ENCODE data around the gene IGF1.

Gene IGF1

DNA sequence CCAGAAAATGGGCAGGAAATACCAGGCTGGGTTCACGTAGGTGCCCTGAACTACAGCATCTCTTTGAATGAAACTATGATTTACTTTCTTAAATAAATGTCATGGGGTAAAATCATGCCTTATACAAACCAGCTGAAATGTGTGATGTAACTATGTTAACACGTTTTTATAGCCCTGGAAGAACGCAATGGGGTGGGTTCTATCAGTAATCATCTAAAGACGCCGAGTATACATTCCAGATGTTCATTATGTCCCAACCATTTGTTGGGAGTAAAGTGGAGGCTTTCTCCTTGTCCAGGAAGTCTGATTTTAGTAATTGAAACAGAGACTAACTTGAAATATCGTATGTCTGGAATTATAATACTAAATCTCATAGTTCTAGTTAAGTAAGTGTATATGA is 16.2 kb upstream of the IGF1 start:
- no peak for DNase-seq (ENCODE audit: low spot score)

DNA sequence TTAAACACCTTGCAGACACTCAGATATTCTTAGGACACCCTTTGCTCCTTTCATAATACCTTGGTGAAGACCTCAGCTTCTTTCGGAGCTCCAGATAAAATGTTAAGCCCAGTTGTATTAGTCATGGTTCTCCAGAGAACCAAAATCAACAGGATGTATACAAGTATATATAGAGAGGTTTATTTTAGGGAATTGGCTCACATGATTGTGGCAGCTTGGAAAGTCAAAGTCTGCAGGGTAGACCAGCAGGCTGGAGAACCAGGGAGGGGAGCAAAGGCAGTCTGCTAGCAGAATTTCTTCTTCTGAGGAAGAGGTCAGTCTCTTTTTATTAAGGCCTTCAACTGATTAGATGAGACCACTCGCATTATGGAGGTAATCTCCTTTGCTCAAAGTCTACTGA is 6.9 kb upstream of the IGF1 start:
- no peak for DNase-seq (ENCODE audit: low spot score)

DNA sequence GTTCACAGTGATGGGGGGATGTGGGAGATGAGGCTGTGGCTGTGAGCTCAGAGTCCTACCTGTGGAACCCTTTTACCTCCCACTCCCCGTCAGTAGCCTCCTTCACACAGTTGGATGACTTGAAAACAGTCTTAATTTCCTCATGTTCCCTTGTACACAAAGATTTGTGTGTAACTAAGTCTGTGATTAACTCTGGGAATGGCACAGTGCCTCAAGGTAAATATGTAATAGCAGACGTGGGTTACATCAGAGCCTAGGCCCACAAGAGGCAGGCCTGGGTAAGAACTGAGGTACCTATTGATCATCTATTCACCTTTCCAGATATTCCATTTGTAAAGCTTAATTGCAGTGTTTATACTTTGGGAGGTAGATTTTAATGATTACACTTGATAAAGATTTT is 5.8 kb upstream of the IGF1 start:
- no peak for DNase-seq (ENCODE audit: low spot score)

DNA sequence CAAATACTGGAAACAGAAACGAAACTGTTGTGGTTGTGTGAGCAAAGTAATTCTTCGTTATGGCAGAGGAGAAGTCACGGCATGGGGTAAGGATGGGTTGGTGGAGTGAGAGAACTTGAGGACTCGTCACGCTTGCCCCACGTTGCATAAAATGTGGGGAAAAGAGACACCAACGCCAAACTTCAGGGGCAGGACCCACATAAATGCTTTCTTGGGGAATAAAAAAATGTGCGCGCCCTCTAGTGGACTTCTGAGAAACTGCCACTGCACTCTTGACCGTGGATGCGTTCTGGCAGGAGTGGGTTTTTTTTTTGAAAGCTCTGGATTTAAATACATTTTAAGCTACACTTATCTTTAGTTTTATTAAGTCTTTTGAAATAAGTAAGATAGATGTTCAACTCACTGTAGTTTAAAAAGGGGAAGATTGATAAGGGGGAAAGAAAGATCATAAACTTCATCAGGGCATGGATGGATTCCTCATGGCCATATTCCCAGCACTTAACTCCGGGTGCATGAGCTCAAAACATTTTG is 4.1 kb upstream of the IGF1 start:
- peak; percentile 66 for DNase-seq (ENCODE audit: low spot score)

DNA sequence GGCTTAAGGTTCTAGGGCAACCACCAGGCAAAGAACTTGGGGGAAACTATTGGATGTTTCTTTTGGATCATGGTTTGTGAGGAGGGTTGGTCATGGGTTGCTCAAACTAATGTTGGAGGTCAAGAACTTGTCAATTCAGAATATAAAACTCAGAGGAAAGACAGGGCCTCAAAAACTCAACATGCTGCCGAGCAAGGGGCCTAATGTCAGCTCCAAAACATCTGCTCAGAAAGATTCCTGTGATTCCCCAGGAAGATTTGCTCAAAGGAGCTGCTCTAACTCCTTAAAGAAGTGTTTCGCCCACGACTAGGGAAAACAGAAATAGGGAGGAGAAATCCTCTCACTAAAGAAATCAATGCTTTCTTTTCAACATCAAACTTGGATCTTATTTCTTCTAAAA is 3.7 kb upstream of the IGF1 start:
- DNase-seq (ENCODE audit: low spot score) = no peak

DNA sequence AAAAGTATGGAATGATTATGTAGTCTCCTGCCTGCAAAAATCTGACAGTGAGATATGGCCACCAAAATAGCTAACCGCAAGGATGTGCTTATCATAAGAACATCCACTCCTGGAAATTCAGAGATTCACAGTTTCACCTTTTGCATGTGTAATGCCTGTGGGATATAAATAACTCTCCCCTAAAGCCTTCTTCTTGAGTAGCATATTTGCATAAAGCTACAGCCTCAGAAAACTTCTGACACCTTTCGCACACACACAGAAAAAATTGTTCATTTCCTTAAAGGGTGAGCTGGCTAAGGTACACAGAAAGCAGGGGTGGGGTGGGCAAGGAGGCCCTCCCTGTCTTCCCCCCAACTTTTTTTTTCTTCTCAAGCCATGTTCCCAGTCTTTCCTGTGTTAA is 3.1 kb upstream of the IGF1 start:
- DNase-seq (ENCODE audit: low spot score) = no peak

DNA sequence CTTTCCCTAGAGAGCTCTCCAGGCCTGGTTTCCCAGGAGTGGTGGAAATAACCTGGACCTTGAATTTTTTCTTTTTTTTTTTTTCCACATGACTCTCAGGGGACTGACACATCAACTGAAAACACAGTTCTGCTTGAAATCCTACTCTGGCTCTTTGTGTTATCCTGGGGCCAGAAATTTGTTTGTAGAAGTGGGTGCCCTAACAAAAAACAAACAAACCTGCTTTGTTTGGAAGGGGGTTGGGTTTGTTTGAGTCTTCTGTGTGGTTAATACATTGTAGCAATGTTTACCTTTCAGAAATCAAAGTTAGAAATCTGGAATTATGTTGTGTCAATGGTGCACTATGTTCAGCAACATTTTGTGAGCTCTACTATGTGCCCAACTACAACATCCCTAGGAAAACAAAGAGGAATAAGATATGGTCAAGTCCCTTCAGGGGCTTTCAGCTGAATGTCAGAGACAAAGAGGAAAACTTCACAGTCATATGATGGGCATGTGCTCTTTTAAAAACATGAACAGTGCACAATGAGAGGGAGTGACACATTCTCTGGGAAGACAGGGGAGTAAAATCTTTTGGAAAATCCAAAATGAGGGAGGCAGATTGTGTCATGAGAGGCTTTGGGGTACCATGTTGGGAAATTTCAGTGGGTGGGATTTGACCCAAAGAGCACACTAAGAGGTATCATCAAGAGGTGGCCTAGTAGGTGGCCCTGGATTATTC is 1.5 kb upstream of the IGF1 start:
- no peak for DNase-seq (ENCODE audit: low spot score)

DNA sequence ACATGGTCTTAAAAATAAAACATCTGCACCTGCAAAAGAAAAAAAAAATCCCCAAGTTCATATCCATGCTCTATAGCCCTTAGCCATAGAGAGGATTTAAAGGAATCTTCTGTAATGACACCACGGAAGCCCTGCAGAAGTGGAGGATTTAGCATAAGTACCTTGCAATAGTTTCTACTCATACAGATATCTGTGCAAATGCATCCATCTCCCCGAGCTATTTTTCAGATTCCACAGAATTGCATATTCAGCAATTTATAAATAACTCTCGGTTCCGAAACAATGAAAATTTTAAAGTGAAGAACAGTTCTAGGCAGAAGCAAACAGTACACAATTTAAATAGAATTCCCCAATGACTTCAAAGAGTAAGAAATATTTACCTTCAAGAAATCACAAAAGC is 424 bp downstream of the IGF1 start:
- DNase-seq (ENCODE audit: low spot score) = no peak

DNA sequence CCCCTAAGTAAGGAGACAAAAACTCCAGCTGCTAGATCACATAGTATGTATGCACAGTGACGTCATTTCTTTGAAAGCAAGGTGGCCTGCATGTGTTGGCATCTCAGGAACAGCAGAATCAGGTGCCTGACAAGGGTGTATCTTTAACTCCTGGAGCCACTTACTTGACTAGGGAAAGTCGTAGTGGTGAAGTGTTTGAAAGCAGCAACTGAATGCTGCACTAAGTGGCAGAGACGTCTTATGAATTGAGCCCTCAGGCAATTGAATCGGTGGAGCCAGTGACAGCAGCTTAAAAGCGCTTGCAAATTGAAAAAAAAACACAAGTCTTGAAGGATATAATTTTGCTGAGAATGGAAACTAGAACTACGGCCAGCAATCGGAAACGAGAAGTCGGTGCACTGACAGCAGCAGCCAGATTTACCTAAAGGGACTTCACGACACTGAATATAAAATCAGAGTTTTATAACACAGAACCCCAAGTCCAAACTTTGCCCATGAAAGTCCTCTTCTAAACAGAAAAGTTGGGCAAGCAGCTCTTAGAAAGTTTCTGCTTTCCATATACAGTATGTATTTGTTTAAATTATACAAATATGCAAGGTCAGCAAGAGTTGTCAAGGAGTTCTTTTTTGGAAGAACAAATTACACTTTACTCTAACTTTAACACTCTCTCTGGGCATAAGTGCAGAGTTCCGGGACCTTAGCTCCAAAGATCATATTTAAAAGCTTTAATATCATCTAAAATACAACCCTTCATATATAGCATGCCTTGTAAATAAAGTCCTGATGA is 1.1 kb downstream of the IGF1 start:
- DNase-seq (ENCODE audit: low spot score) = no peak

DNA sequence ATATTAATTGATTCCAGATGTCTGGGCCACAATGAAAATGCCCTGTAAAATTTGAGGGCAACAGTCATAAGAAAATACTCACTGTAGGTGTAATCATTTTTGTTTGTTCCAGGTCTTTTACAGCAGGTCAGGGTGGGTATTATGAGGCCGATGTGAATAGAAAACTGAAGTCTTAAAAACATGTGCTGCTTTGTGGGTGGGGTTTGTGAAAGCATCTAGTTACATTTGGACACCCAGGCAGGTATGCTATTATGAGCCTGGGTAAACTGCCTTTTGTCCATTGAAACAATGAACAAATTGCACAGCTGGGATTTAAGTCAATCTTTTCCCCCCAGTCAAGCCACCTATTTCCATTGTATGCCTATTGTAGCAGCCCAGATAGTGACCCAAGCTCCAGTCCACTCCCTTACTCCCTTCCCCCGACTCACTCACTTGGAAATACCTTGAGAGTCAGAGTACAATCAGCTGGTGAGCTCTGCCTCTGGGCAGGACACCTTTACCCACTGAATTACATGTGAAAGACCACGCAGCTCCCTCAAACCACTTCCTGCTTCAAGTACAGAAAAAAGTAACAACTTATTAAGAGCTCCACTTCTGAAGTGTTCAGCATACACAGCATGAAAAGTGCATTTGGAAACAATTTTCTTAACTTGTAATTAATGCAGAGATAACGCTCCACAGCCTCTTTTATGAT is 1.8 kb downstream of the IGF1 start:
- DNase-seq (ENCODE audit: low spot score) = no peak

DNA sequence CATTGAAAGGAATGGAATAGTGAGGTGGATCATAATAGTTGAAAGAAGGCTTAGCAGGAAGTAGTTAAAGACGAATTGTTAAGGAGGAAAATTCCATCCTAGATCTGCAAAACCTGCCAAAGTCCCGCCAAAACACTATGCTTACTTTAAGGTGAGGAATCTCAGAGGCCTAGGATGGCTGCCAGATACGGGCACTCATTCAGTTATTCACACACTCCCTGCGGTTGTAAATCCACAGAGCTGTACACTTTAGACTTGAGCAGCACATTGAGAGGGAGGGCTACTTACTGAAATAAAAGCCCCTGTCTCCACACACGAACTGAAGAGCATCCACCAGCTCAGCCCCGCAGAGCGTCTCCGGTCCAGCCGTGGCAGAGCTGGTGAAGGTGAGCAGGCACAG is 5.0 kb downstream of the IGF1 start:
- DNase-seq (ENCODE audit: low spot score) = no peak

DNA sequence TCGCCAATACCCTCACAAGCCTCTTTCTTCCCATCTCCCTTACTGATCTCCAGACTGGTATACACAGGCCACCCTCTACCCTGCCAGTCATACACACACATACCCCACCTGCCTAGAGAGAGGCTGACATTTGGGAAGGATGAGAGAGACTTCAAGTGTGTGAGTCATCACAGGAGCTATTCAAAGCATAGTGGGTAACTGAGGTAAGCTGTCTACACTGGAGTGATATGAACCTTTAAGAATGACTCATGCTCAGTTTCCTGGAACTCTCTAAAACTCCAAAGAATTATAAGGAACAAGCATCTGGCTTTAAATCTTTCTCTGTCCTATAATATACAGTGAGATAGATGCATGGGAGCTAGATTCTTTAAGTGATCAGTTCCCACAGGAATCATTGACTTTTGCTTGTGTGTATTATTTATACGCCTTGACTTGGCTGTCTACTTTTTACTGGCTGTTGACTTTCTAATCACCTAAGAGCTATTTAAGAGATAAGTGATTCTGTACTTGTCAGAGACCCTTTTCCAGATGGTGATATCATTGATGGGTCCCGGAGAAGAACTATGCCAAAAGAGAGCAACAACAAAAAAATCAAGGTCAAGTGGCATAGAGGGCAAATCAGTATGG is 5.8 kb downstream of the IGF1 start:
- DNase-seq (ENCODE audit: low spot score) = no peak

DNA sequence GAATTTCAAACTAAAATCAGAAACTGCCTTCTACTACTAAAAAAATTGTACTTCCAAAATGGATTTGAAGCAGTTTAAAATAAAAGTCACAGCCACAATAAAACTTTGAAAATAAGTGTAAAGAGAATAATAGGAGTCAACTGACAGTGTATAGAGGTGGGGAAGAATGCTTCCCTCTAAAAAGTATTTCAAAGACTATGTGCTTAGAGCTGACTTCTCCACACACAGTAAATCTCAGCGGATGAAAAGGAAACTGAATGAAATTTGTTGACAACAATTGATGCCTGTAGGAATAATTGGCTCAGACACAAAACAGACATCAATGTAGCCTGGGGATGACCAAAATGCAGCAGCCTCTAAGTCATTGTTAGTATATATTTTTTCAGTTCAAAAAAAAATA is 7.9 kb downstream of the IGF1 start:
- no peak for DNase-seq (ENCODE audit: low spot score)

DNA sequence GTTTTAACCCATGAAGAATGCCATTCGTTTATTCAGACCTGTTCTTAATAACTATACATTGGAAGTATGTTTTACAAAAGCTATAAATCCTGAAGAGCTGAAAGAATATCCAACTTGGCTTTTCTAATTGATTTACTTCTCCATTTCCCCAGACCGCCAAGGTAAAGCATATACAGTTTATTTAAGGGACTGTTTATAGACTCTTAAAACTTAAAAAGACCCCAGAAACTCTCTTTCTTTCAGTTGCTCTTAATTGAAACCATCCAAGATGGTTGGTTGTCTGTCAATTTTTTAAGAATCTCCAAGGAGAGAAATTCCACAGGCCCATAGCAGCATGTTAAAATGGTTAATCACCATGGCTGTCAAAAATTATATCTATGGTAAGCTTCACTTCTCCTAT is 8.8 kb downstream of the IGF1 start:
- no peak for DNase-seq (ENCODE audit: low spot score)

DNA sequence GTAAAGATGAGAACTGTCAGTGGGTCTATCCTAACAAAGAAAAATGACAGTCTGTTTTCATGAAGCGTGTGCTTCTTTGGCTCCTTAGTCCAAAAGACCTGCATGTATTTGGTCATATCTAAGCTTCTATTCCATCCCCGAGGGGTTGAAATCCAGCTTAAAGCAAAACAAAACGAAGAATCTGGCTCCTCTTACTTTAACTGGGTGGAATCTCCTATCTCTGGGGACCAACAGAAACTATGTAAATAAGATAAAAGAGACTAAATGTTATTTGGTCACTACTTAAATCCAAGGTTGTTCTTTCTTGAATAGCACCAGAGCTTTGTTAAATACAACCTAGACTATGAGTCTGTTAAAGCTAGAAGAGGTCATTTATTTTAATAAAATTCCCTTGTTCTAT is 9.4 kb downstream of the IGF1 start:
- no peak for DNase-seq (ENCODE audit: low spot score)

DNA sequence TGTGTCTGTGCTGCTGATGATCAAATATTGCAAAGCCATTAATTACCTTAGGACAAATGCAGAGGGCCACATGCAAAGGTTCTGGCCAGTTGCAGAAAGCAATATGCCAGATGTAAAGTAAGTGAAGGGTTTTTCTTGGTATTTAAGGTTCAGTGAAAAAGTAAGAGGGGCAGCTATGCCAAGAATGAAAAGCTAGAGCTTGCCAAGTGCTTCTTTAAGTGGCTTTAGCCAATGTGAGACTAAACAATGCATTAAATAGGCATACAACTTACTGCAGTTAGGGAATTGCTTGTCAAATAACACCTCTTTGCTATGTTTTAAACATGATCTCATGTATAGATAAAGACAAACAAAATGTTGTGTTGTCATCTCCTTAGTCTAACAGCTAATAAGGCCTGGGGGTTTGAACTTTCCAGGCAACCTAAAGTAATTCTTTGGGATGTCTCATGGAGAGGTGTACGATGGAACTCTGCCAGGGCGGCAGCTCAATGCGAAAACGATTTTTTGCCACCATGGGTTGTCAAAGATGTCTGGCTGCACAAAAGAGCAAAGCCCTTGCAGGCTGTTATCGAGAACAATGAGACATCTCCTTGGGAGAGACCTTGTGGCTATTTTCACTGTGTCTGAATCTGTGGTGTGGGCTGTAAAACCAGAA is 12.0 kb downstream of the IGF1 start:
- DNase-seq (ENCODE audit: low spot score) = no peak

DNA sequence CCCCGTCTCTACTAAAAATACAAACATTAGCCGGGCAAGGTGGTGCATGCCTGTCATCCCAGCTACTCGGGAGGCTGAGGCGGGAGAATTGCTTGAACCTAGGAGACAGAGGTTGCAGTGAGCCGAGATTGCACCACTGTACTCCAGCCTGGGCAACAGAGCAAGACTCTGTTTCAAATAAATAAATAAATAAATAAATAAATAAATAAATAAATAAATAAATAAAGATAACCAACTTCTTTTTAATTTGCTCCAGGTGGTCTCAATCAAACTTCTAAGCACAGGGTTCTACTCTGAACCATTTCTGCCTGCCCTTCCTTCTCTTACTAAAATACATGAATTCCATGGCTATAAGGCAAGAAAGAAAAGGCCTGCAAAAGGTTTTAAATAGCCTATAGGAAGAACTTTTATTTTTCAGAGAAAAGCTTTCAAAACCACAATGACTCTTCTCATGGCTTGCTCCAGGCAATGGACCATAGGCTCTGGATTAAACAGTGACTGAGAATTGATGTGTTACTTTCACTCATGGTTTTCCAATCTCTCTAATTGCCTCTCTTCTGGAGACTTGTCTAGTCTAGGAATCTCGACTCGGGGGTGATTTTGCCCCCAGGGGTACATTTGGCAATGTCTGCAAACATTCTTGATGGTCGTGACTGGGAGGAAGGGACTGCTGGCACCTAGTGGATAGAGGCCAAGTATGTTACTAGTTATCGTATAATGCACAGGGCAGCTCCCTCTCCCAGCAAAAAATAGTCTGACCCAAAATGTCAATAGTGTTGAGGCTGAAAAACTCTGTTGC is 14.4 kb downstream of the IGF1 start:
- no peak for DNase-seq (ENCODE audit: low spot score)

DNA sequence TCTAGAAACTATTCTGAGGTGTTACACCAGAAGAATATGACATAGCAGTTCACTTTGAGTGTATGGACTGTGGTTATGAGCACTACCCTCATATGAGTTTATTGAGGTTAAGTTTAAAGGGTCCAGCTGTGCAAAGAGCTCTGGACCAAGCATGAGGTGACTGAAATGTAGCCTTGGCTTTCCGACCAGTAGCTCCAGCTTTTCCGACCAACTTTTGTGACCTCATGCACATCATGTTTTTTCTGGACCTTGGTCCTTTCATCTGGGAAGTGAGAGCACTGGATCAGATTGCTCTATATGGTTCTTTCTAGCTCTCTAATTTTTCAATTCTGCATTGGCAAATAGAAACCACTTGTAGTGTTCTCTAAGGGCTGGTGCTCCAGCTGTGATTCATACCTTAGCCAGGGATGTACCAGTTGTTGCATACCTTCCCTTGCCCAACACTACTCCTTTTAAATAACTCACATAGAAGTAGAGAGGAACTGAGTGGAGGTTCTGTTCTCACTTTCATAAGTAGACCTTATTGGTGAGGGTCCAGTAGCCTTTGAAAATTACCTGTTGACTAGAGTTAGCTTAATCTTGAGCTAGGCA is 16.6 kb downstream of the IGF1 start:
- no peak for DNase-seq (ENCODE audit: low spot score)

DNA sequence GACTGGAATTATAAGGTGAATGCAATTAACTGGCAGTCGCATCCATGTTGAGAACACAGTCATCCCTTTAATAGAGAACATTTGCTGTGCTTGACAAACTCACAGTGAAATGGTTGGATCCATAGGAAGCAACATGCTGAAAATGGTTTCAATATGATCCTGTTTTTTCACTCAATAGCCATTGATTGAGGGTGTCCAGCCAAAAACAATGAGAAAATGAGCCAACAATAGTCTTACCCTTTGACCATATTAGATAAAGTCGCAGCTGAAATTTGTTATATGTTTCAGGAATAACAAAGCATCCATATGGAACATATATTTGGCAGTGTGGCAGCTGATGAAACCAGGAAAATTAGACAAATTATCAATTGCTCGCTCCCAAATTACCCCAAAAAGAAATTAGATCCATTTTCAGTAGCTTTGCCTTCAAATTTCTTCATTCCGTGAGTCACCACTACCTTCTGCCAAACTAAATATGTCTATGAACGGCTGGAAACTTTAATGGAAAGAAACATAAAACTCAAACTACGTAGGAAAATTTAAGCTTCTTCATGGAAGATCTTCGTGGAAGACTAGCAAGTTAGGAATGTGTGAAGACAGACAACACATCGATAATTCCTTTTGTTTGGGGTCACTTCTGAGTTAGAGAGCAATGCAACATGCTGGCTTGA is 17.4 kb downstream of the IGF1 start:
- DNase-seq (ENCODE audit: low spot score) = no peak

DNA sequence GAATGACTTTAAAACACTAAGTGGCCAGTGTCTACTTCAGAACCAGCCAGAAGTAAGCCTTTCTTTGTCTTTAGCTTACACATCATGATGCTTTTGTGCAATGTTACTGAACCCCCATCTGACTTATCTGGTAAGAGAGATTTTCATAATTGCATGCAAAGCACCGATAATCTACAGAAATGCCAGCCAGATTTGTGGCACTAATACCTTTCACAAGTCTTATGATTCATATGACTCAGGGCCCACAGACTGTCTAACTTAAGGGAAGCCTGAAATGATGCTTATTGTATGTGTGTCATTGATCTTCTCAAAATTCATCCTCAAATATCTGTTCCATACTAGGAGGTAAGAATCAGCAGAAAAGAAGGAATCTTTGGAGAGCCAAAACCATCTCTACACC is 18.0 kb downstream of the IGF1 start:
- no peak for DNase-seq (ENCODE audit: low spot score)

All from ecto neural progenitor cell (in vitro differentiated cells).